H9 (cell line): ENCODE results near the gene NKPD1. TPM values are rescaled to one million over a fixed set of nuclear protein-coding genes. Genes with fewer than 3 reads are reported as not detected.

ENCODE experiments used
- DNase-seq: peaks from one replicate; pipeline ENCODE4 v3.0.0-alpha.2; 2017
- H2AFZ ChIP-seq: one replicate; pipeline ENCODE4 v1.6.1; 2013; ENCODE audit warnings: mild to moderate bottlenecking, low read length, control low read depth, moderate library complexity
- H2AK5ac ChIP-seq: 2 replicates; pipeline ENCODE4 v1.6.1; 2013; ENCODE audit warnings: low read length, control low read depth, mixed read lengths; ENCODE audit not compliant: insufficient read length
- H2BK120ac ChIP-seq: one replicate; pipeline ENCODE4 v1.6.1; 2013; ENCODE audit warnings: low read depth, mild to moderate bottlenecking, low read length, control low read depth, inconsistent platforms; ENCODE audit not compliant: poor library complexity, severe bottlenecking
- H2BK12ac ChIP-seq: 2 replicates; pipeline ENCODE4 v1.6.1; 2013; ENCODE audit warnings: low read length, control low read depth, mixed read lengths, low read depth; ENCODE audit not compliant: insufficient read length
- H2BK15ac ChIP-seq: 2 replicates; pipeline ENCODE4 v1.6.1; 2013; ENCODE audit warnings: low read depth, low read length, control low read depth
- H2BK20ac ChIP-seq: one replicate; pipeline ENCODE4 v1.6.1; 2013; ENCODE audit warnings: low read depth, mild to moderate bottlenecking, low read length, control low read depth, inconsistent platforms; ENCODE audit not compliant: poor library complexity, severe bottlenecking
- H2BK5ac ChIP-seq: 2 replicates; pipeline ENCODE4 v1.6.1; 2013; ENCODE audit warnings: low read length, control low read depth, mixed read lengths; ENCODE audit not compliant: insufficient read length
- H3K14ac ChIP-seq: 2 replicates; pipeline ENCODE4 v1.6.1; 2013; ENCODE audit warnings: low read length, control low read depth; ENCODE audit not compliant: insufficient read depth
- H3K18ac ChIP-seq: 2 replicates; pipeline ENCODE4 v1.6.1; 2013; ENCODE audit warnings: low read depth, mild to moderate bottlenecking, mixed read lengths, low read length, control low read depth; ENCODE audit not compliant: insufficient read length
- H3K23ac ChIP-seq: 2 replicates; pipeline ENCODE4 v1.6.1; 2013; ENCODE audit warnings: low read length, control low read depth, mixed read lengths, low read depth; ENCODE audit not compliant: insufficient read length
- H3K23me2 ChIP-seq: 2 replicates; pipeline ENCODE4 v1.6.1; 2013; ENCODE audit warnings: low read depth, mild to moderate bottlenecking, mixed read lengths, low read length, control low read depth; ENCODE audit not compliant: insufficient read length, poor library complexity, severe bottlenecking
- H3K27ac ChIP-seq: 2 replicates; pipeline ENCODE4 v1.5.1; 2013; ENCODE audit warnings: low read length, control low read depth, mixed read lengths, low read depth; ENCODE audit not compliant: insufficient read length
- H3K27me3 ChIP-seq: 2 replicates; pipeline ENCODE4 v1.6.1; 2013; ENCODE audit warnings: low read length, control low read depth, inconsistent platforms; ENCODE audit not compliant: insufficient read depth
- H3K4ac ChIP-seq: 2 replicates; pipeline ENCODE4 v1.6.1; 2013; ENCODE audit warnings: low read depth, mild to moderate bottlenecking, control low read depth, inconsistent platforms, low read length, moderate library complexity
- H3K4me1 ChIP-seq: 2 replicates; pipeline ENCODE4 v1.6.1; 2013; ENCODE audit warnings: low read length, control low read depth, inconsistent platforms; ENCODE audit not compliant: insufficient read depth
- H3K4me2 ChIP-seq: 2 replicates; pipeline ENCODE4 v1.6.1; 2013; ENCODE audit warnings: low read length, control low read depth, mixed read lengths; ENCODE audit not compliant: insufficient read length, insufficient read depth
- H3K56ac ChIP-seq: 2 replicates; pipeline ENCODE4 v1.6.1; 2013; ENCODE audit warnings: low read depth, mild to moderate bottlenecking, mixed read lengths, low read length, control low read depth; ENCODE audit not compliant: insufficient read length
- H3K79me1 ChIP-seq: 2 replicates; pipeline ENCODE4 v1.6.1; 2013; ENCODE audit warnings: low read depth, mild to moderate bottlenecking, moderate library complexity, low read length, control low read depth, inconsistent platforms; ENCODE audit not compliant: insufficient read depth, poor library complexity, severe bottlenecking
- H3K79me2 ChIP-seq: 2 replicates; pipeline ENCODE4 v1.6.1; 2013; ENCODE audit warnings: low read length, control low read depth, inconsistent platforms; ENCODE audit not compliant: insufficient read depth
- H3K9ac ChIP-seq: 2 replicates; pipeline ENCODE4 v1.6.1; 2013; ENCODE audit warnings: low read length, control low read depth, mixed read lengths; ENCODE audit not compliant: insufficient read length; ENCODE audit errors: extremely low read depth
- H3K9me3 ChIP-seq: one replicate; pipeline ENCODE4 v1.6.1; 2013; ENCODE audit warnings: low read depth, low read length, inconsistent platforms; ENCODE audit not compliant: control insufficient read depth
- H3T11ph ChIP-seq: one replicate; pipeline ENCODE4 v1.6.1; 2013; ENCODE audit warnings: mild to moderate bottlenecking, low read length, control low read depth, inconsistent platforms
- H4K20me1 ChIP-seq: one replicate; pipeline ENCODE4 v1.6.1; 2013; ENCODE audit not compliant: control insufficient read depth, insufficient read length, insufficient read depth
- H4K5ac ChIP-seq: 2 replicates; pipeline ENCODE4 v1.6.1; 2013; ENCODE audit warnings: low read depth, mild to moderate bottlenecking, mixed read lengths, low read length, control low read depth; ENCODE audit not compliant: insufficient read length
- H4K8ac ChIP-seq: replicated peaks from 2 replicates; pipeline ENCODE4 v1.6.1; 2013; ENCODE audit warnings: low read length, control low read depth, mixed read lengths, low read depth; ENCODE audit not compliant: insufficient read length
- H4K91ac ChIP-seq: 2 replicates; pipeline ENCODE4 v1.6.1; 2013; ENCODE audit warnings: low read depth, mild to moderate bottlenecking, moderate library complexity, mixed read lengths, low read length, control low read depth; ENCODE audit not compliant: insufficient read length
- H3K27ac Mint-ChIP-seq, 3 experiments: 2 replicates in 2 of 3; 3 replicates in 1 of 3; pipeline ENCODE4 v1.8.0; 2020 to 2021; ENCODE audit warnings: mixed read lengths in 3 of 3, mild to moderate bottlenecking in 1 of 3, moderate library complexity in 1 of 3
- H3K27me3 Mint-ChIP-seq: 2 replicates; pipeline ENCODE4 v1.8.0; 2021; ENCODE audit warnings: low read depth, mild to moderate bottlenecking, moderate library complexity, mixed read lengths
- H3K36me3 Mint-ChIP-seq, 3 experiments: 2 replicates in 2 of 3; 3 replicates in 1 of 3; pipeline ENCODE4 v1.8.0; 2020 to 2021; ENCODE audit warnings: low read depth in 3 of 3, mixed read lengths in 3 of 3; ENCODE audit not compliant: insufficient read depth in 1 of 3
- H3K4me1 Mint-ChIP-seq, 2 experiments: 2 replicates each; pipeline ENCODE4 v1.8.0; 2020; ENCODE audit warnings: mixed read lengths in 2 of 2
- H3K4me3 Mint-ChIP-seq, 2 experiments: 2 replicates in 1 of 2; 3 replicates in 1 of 2; pipeline ENCODE4 v1.8.0; 2020 to 2021; ENCODE audit warnings: mild to moderate bottlenecking in 2 of 2, mixed read lengths in 2 of 2, moderate library complexity in 1 of 2
- H3K9me3 Mint-ChIP-seq, 2 experiments: 2 replicates in 1 of 2; 3 replicates in 1 of 2; pipeline ENCODE4 v1.8.0; 2020; ENCODE audit warnings: mild to moderate bottlenecking in 2 of 2, mixed read lengths in 2 of 2, moderate library complexity in 1 of 2
- CTCF ChIP-seq: fragments of 200-600 bp; sonication (generic); conservative IDR thresholded peaks from 3 replicates; pipeline ENCODE4 v1.8.0; 2021; ENCODE audit warnings: antibody characterized with exemption, mild to moderate bottlenecking
- WGBS: extraction: QIAGEN DNeasy Blood & Tissue Kit; methylation state at CpG from one replicate; pipeline ENCODE4 v1.1.7; 2013; ENCODE audit warnings: missing lambda C conversion rate, low lambda C conversion rate, mixed read lengths; ENCODE audit not compliant: insufficient read length; ENCODE audit errors: extremely low coverage; 5-methylcytosine and 5-hydroxymethylcytosine counted together
- total RNA-seq: library from RNA; stranded (reverse); gene quantifications from 2 replicates; pipeline ENCODE4 v1.2.1, GENCODE V29; 2021

The NKPD1 gene
- total RNA-seq, 1 experiment from 2014 or later = 0.17 TPM

- Histone ChIP-seq H3K9me3 (no peaks in the 10 kb centered on the region), H3K79me2 (no peaks in the 10 kb centered on the region), H3K18ac (no peak overlapping the region), H4K5ac (no peak overlapping the region), H3K4me2 (no peak overlapping the region), H3K4ac (no peak overlapping the region), H2BK5ac (no peak overlapping the region), H4K20me1 (no peaks in the 10 kb centered on the region), H3K4me1 (no peaks in the 10 kb centered on the region), H3K27ac (no peak overlapping the region), H3K27me3 (no peaks in the 10 kb centered on the region), H2AK5ac (no peak overlapping the region), H2BK15ac (no peak overlapping the region), H3K14ac (no peak overlapping the region), H2BK12ac (no peak overlapping the region), H2AFZ (no peak overlapping the region), H3K56ac (no peak overlapping the region), H3K9ac (no peak overlapping the region), H3K79me1 (no peaks in the 10 kb centered on the region), H3T11ph (no peak overlapping the region), H3K23ac (no peak overlapping the region), H4K91ac (no peak overlapping the region), H2BK20ac (no peak overlapping the region), H4K8ac (no peak overlapping the region), H2BK120ac (no peak overlapping the region), H3K23me2 (peaks cover 9% of the 10 kb centered on the region)
- peaks cover 2 to 13% of the 10 kb centered on the region in 2 experiments; a peak in 2 of 4 replicates for H3K4me1 Mint-ChIP-seq
- H3K27me3 Mint-ChIP-seq = peaks cover 17% of the 10 kb centered on the region
- H3K4me3 Mint-ChIP-seq = no peak overlapping the region
- no peak overlapping the region for H3K27ac Mint-ChIP-seq
- TF ChIP-seq CTCF = no peak
- no peaks in the 10 kb centered on the region for H3K9me3 Mint-ChIP-seq
- no peak for DNase-seq
- no CpG with 5 or more reads among the region's 4 CpGs for WGBS
- peaks cover 0 to 4% (median 2%) of the 10 kb centered on the region in 3 experiments; a peak in 2 of 7 replicates for H3K36me3 Mint-ChIP-seq
Observed at GRCh38 chr19:45182758-45183157, 22.0 kb upstream of the NKPD1 start.
